A673 (cell line): Measurements from ENCODE around the gene ACTN4.

Experiments
- EZH2 ChIP-seq: fragments of 200-600 bp; sonication (generic); IDR thresholded peaks from 2 replicates; pipeline ENCODE4 v1.6.1; 2017; ENCODE audit warnings: borderline replicate concordance, low read depth, mild to moderate bottlenecking, mixed read lengths, antibody characterized with exemption, low read length; ENCODE audit not compliant: poor library complexity, severe bottlenecking
- TF ChIP-seq, protein P1 (sequence below): fragments of 300-800, 200-600 bp; sonication (generic); conservative IDR thresholded peaks from 2 replicates; pipeline ENCODE4 v1.5.1; 2017; ENCODE audit warnings: low read depth, mild to moderate bottlenecking, antibody characterized with exemption, low read length, moderate library complexity, mixed read lengths

DNA sequence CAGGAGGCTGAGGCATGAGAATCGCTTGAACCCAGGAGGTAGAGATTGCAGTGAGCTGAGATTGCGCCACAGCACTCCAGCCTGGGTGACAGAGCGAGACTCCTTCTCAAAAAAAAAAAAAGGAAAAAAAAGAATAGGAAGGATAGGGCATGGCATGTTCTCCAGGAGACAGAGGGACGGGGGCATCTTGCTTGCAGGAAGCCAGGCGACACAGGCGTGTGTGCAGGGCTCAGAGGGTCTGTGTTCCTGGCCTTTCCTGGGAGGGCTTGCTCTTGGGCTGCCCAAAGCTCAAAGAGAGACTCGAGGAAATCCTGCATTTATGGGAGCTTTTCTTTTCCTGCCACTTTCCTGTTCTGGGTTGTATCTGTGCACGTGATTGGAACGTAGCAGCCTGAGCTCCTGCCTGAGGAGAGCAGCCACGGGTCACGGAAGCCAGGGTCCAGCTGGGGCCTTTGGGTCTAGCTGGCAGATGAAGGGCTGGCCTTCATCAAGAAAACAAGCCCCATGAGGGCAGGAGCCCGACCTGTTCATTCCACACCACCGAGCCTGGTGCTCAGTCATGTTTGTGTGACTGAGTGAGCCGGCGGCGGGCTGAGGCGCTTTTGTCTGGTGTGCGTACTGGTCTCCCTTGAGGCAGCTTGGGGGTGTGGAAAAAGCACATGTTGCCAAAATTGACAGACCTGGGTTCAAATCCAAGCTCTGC, 52.3 kb downstream of the ACTN4 start:
- TF ChIP-seq, protein P1, sequence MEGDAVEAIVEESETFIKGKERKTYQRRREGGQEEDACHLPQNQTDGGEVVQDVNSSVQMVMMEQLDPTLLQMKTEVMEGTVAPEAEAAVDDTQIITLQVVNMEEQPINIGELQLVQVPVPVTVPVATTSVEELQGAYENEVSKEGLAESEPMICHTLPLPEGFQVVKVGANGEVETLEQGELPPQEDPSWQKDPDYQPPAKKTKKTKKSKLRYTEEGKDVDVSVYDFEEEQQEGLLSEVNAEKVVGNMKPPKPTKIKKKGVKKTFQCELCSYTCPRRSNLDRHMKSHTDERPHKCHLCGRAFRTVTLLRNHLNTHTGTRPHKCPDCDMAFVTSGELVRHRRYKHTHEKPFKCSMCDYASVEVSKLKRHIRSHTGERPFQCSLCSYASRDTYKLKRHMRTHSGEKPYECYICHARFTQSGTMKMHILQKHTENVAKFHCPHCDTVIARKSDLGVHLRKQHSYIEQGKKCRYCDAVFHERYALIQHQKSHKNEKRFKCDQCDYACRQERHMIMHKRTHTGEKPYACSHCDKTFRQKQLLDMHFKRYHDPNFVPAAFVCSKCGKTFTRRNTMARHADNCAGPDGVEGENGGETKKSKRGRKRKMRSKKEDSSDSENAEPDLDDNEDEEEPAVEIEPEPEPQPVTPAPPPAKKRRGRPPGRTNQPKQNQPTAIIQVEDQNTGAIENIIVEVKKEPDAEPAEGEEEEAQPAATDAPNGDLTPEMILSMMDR, result no peak
- no peak for TF ChIP-seq EZH2
